GM18511 (cell line): ENCODE data around the gene LDB1.
A peak's percentile ranks its signal among the peaks of the same experiment; 100 is the strongest.

Experiments used
- ATAC-seq: cut with Tn5 transposase; IDR thresholded peaks from one replicate; pipeline ENCODE4 v1.9.1; 2021; ENCODE audit warnings: mild to moderate bottlenecking, moderate library complexity; ENCODE audit not compliant: unreplicated experiment

Gene LDB1

DNA sequence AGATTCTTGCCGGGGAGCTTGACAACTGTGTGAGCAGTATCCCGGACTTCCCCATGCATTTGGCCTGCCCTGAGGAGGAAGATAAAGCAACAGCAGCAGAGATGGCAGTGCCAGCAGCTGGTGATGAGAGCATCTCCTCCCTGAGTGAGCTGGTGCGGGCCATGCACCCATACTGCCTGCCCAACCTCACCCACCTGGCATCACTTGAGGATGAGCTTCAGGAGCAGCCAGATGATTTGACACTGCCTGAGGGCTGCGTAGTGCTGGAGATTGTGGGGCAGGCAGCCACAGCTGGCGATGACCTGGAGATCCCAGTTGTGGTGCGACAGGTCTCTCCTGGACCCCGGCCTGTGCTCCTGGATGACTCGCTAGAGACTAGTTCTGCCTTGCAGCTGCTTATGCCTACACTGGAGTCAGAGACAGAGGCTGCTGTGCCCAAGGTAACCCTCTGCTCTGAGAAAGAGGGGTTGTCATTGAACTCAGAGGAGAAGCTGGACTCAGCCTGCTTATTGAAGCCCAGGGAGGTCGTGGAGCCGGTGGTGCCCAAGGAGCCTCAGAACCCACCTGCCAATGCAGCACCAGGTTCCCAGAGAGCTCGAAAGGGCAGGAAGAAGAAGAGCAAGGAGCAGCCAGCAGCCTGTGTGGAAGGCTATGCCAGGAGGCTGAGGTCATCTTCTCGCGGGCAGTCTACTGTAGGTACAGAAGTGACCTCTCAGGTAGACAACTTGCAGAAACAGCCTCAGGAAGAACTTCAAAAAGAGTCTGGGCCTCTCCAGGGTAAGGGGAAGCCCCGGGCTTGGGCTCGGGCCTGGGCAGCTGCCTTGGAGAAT lies 19.3 kb upstream of the LDB1 start:
- ATAC-seq = no peak

DNA sequence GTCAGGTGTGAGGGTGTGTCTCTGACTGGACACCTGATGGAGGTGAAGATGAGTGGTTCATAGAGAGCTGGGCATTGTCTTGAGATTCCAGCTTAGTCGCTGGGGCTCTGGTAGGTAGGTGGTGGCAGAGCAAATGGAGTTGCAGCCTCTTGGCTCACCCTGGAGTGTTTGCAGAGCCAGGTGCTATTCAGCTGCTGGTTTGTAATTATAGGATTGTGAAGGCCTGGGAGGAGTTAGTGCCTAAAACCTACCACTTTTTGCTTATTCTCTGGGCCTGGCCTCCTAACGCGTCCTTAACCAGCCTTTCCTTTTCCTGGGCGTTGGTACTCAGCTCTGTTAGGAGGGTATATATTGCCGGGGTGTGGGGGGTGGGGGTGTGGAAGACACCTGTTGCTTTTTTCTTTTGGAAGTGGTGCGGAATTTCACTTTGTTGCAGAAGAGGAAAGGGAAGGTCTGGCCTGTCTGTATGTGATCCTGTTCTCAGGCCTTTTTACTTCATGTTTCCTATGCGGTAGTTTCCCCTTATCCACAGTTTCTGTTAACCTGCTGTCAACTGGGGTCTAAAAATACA lies 15.9 kb upstream of the LDB1 start:
- ATAC-seq = no peak

DNA sequence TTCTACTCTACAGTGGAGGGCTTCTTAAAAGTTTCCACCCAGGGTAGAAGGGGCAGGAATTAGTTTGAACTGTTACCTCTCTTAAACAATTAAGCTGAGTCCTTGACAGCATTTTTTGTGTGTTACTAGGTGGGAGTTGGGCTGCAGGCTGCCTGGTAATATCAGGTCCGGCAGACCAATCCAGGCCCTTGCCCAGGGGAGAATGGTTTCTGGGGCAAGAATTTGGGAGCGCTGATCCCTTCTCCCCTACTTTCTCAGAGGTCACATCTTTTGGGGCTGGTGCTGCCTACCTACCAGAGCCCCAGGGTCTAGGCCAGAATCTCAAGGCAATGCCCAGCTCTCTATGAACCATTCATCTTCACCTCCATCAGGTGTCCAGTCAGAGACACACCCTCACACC lies 14.2 kb upstream of the LDB1 start:
- no peak for ATAC-seq

DNA sequence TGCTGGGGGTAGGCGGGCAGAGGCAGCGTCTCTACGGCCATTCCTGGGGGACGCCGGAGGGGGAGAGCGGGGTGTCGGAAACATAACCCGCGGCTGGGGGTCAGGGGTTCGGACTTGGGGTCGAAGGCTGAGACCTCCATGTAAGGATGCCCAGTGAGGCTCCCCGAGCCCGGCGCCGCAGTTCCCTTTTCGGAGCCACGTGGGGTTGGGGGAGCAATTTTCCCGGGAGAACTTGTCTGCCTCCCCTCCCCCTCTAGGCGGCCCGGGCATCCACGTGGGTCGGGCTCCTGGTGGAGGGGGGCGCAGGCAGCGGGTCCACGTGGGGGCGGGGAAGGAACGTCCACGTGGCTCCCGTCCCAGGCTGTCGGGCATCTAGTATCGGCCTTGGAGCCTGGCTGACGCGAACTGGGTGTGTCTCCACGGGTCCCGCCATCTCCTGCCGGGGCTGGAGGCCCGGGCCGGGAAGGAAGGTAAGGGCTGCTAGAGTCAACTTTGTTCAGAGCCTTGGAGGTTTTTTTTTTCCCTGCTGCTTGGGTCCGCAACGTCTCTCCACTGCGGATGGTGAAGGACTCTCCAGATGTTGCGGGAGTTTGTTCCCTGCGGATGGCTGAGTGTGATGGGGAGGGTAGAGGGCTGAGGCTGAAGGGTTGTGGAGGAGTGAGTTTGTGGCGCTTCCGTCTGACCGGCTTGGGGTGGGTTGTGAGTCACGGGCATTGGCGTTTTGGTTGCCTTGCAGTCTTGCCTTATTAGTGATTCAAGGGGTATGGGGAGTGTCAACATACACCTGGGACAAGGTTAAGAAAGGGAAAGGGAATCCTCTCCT lies 13.4 kb upstream of the LDB1 start:
- ATAC-seq = peak; percentile 30

DNA sequence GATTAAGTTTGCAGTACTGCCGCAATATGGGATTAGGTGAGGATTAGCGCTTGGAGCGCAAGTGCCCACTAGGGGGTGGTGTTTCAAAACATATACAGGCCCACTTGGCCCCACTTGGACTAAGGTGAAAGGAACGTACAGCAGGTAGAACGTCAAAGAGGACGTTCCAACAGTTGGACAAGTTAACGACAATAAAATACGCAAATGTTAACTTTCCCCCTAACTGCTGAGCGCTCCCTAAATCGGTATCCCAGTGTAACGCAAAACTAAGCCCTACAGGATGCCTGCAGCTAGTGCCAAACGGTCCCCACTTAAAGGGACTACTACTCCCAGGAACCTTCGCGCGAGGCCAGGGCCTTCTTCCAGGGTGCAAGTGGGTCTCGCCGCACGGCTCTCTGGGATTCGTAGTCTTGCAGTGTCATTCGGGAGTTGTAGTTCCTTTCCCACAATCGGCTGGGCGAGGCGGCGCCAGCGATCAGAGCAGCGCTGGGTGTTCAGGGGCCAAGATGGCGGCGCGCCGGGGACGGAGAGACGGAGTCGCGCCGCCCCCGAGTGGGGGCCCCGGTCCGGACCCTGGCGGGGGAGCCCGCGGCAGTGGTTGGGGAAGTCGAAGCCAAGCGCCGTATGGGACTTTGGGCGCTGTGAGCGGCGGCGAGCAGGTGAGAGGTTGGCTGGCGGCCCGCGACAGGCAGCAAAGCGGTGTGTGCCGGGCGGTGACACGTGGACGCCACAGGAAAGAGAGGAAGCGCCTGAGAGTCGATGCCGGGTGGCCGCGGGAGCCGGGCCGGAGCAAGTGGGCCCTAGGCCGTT lies 12.6 kb upstream of the LDB1 start, which contains the start of gene PPRC1:
PPRC1 (plus strand) TSS at position 478 of the 810 bp plus-strand sequence; CDS start at position 507, 29 bp downstream.
- peak; percentile 88 for ATAC-seq

DNA sequence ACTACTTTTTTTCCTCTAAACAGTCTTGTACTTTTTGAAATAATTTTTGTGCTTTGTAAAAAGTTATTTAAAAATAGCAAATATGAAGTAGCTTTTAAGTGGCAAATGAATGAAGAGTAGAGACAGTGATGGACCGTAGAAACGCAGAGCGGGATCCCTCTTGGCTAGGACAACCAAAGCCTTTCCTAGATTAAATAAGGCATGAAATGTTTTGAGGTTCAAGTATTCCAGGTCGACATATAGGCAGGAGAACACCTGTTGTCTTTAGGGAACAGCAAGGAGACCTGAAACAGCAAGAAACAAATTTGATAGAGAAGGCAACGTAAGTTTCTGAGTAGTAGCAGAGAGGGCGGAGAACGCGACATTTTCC lies 12.0 kb upstream of the LDB1 start:
- ATAC-seq = no peak

DNA sequence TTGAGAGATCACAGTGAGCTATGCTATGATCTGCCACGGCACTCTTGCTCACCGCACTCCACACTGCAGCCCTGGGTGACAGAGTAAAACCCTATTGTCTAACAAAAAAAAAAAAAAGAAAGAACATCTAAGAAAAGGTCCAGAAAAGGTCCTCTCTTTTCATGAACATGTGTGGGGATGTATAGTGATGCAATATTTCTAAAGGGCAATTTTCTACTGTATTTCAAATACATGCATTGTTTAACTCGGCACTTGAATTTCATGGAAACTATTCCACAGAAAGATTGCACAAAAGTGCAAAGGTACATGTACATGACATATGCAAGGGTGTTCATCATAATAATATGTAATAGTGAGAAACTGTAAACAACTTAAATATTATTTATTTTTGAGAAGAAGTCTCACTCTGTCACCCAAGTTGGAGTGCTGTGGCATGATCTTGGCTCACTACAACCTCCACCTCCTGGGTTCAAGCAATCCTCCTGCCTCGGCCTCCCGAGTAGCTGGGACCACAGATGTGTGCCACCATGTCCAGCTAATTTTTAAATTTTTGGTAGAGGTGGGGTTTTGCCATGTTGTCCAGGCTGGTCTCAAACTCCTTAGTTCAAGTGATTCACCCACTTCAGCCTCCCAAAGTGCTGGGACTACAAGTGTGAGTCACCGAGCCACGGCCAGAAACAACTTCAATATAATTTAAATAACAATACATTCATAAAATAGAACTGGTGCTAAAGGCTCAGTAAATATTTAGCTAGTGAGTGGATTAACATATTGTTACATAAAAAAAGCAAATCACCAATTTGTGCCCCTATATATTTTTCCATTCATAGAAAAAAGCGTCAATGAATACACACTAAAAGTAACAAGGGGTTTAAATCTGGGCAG lies 11.4 kb upstream of the LDB1 start:
- no peak for ATAC-seq

DNA sequence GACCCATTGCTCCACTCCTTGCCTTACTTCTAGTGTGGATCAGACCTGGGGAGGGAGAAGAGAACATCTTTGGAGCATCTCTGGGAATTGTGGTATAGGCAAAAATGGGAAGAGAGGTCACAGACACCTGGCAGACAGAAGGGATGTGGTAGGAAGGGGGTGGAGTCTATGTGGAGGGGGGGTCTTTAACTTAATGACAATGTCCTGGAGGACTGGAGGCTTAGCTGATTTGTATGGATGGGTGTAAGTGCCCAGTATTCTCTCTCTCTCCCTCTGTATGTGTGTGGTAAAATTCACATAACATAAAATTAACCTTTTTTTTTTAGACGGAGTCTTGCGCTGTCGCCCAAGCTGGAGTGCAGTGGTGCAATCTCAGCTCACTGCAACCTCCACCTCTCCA lies 3.1 kb upstream of the LDB1 start:
- ATAC-seq = no peak

DNA sequence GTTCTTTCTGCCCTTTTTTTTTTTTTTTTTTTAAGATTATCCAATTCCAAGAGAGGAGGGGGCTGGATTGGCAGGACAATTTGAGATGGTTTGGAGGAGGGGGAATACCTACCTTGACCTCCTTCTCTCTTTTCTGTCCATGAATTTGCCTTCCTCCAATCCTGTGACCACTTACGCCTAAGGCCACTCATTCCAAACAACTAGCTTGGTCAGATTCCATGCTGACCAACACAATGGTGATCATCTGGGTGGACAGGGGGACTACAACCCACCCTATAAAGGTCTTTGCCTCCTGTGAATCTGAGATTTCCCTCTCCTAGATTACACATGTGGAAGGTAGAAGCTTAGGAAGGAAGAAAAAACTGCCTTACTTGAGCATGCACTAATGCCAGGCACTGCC lies 2.3 kb upstream of the LDB1 start:
- ATAC-seq = no peak

DNA sequence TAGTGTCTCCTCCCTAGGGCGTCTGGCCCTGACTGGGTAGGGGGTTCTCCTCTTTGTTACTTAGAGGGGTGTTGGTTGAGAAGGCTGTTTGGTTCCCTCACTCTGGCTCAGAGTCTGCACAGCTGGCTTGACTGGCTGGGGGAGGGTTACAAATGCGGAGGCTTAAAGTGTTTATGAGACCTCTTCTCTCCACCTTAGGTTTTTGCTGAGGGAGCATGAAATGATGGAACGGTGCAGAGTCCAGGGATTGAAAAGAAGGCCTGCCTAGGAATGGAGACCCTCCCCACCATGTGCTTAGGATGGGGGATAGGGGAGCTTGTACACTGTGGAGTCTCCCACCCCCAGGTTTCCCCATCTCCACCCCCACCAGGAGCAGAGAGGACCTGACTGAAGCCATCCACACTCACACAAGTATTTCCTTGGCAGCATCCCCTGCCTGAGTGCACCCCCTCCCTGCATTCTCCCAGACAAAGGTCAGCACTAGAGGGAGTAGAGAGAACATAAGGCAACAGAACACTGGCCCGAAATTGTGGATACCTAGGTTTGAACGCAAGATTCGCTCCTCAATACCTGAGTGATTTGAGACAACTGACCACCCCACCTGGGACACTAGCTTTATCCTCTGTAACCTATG lies 1.7 kb upstream of the LDB1 start:
- no peak for ATAC-seq

DNA sequence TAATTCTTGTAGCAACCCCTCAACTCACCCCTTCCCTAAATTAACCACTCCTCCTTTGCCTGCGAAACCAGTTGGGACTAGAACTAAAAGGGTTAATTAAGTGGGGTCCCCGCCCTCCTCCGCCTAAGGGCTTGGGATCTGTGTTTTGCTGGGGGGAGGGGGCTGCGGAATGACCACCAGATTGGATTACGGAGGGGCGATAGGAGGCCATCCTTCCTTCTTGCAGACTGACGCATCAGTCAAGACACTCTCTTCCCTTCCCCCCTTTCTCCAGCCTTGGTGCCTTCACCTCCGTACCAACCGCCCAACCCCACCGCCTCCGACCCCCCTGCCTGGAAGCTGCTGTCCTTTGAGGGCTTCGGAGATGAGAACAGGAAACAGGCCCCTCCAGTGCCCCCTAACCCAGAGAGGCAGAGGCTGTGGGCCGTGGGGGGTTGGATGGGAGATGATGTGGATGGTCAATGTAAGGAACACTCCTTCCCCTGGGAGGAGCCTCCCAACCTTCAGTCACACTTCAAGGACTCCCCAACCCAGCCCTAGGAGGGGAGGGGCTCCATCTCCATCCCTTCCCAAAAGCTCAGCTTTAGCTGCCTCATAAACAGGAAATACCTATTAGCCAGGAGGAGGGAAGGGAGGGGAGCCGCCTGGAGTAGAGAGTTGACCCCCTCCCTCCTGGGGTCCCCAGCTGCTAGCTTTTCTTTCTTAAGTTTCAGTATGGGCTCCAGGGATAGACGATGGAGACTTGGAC lies 997 bp upstream of the LDB1 start:
- no peak for ATAC-seq

DNA sequence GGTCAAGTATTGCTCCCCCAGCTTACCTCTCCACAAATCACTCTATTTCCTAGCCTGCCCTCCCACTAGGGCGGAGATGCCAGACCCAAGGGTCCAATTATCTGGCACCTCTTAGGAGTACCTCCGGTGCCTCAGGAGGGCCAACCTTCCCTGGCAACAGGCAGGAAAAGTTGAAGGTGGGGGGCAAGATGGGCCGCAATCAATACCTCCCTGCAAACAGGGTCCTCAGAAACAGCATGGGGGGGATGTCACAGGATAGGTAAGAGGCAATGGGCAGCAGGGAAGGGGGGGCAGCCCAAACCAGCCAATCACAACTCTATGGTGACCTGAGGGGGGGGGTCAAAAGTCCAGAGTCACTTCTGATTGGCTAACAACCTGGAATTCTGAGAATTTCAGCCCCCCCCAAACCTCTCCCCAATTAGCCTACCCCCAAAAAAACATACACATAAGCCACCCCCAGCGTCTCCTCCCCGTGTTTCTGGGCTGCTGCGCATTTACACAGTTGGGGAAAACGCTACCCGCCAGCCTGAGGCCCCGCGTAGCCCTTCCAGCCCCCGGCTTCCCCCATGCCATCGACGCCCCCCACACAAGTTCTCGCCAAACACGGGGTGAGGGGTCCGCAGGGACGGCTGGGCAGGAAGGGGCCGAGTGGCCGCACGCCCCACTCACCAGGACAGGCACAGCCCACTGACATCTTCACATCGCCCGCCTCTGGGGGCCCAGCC lies 589 bp downstream of the LDB1 start:
- no peak for ATAC-seq

DNA sequence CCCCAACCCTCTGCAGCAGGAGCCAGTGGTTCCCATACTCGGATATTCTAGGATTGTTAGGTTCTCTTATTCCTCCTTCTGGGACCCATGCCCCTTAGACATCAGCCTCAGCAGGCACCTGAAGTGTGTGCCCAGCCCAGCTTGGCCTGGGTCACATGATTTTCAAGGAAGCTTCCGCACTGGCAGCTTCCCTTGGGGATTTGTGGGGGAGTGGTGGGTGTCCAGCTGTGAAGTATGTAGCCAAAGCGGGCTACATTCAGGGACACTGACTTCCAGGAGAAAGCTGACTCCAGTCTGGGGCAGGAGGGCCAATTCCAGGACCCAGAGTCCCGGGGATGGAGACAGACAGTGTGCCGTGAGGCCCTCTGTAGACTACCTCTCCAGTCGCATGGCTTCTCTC lies 1.3 kb downstream of the LDB1 start:
- ATAC-seq = no peak

DNA sequence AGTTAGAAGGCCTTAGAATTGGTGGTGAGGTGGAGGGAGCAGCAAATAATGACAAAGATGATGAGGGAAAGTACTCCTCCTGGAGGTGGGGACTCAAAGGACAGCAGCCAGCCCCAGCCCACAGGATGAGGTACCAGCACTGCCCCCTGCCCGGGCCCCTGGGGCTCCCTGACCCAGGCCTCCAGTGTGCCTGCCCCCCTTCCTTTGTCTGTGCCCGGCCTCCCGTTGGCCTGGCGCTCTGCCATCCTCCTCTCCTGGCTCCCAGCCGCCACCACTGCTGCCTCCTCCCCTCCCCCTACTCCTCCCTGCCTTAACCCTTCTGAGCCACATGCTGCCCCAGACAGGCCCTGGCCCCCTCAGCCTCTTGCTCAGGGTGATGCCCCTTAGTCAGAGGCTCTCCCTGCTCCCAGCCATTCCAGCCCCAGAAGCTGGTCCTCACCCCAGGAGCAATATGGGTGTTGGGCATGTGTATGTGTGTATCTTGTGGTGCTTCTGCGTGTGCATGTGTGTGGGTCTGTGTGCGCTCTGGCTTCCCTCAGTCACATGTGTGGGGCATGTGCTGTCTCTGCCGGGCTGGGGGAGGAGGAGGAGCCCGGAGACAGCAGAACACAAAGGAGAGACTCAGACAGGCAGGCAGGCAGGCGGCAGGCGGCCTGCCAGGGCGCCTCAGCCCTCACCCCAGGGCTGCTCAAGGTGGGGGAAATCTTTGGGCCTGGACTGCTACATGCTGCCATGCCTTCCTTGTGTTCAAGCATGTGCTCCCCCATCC lies 2.6 kb downstream of the LDB1 start:
- no peak for ATAC-seq

DNA sequence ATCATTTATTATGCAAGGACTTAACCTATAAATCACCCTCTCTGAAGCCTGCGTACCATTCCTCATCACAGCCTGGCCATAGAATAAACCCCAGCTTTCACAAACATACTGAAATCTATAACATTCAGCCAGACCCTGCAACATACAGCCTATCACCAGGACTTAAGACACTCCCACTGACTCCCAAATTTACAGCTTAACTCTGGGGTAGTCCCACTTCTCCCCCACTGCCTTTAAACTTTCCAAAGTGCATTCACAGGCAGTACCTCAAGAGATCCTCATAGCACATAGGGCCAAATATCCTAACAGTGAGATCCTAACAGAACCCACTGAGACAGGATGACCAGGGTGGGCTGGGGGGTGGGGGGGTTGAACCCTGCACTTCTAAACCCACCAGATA lies 3.5 kb downstream of the LDB1 start:
- ATAC-seq = no peak

DNA sequence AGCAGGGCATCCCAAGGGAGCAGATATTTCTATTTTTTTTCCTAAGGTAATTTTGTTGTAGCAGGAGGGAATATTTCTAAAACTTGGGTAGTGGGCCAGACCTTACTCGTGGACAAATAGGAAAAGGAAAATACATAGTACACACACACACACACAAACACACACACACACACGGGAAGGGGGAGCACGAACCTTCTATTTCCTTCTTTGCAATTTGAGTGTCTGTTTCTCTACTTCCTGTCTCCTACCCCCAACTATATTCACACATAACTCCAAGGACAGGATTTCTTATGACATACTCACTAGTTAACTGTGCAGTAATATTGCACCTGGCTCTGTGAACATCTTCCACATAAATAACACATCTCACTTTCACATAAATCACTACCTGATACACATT lies 4.4 kb downstream of the LDB1 start:
- ATAC-seq = no peak

DNA sequence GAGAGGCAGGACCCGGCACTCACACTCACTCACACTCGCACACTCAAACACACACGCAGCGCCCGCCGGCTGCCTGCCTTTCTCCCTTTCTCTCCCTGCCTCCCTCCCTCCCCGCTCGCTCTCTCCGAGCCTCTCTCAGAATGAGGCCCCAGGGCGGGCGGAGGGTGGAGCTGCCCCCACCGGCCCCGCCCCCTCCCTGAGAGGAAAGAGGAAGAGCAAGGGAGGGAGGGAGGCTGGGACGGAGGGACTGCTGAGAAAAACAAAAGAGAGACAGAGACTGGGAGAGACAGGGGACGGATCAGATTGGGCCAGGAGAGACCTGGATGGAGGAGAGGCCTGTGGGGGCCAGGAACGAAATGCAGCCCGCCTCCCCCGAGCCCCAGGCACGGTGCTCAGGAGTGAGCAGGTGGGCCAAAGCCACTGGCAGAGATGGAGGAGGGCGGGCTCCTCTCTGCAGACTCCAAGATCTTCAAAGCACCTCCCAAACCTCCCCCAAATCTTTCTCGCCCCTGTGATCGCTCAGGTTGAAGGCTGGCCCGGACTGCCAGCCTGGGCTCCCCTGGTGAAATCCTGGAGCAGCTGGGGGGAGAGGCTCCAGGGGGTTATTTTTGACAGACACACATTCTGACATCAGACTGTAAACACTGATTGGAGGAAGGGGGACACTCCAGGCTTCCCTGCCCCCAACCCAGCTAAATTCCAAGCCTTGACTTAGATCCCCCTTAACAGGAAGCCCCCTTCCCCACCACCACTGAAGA lies 5.1 kb downstream of the LDB1 start:
- peak; percentile 68 for ATAC-seq
